Endothelial cell of umbilical vein (primary cell): Measurements from ENCODE around the gene GLB1L. TPM values are rescaled to one million over a fixed set of nuclear protein-coding genes. Genes with fewer than 3 reads are reported as not detected.
"Not testable (repeated sequence)": the region's sequence is repeated elsewhere in the genome, so short reads cannot be mapped to it uniquely, and the experiment has no call there.

Experiments used
- BruUV-seq: library from RNA; stranded (reverse); fragments of 400-500 nt; replicated peaks from 2 replicates; lab custom pipeline; 2021; lab: Mats Ljungman, UMichigan
- CTCF ChIA-PET: fragments of 300-600, 350-600 bp; sonication (Branson Sonifier 250); formaldehyde crosslinking; loops from one replicate; lab custom pipeline; 2021; ENCODE audit warnings: antibody characterized with exemption, inconsistent platforms; lab: Charles Lee
- POLR2A ChIA-PET: fragments of 300-600, 350-600 bp; sonication (Branson Sonifier 250); formaldehyde crosslinking; loops from one replicate; lab custom pipeline; 2021; ENCODE audit warnings: antibody characterized with exemption, inconsistent platforms; lab: Charles Lee
- DNase-seq: peaks from one replicate; pipeline ENCODE4 v3.0.0-alpha.2; 2011; ENCODE audit warnings: low read depth, low spot score
- FAIRE-seq: peaks from 2 replicates; lab custom pipeline; 2011; peaks lifted over from hg19 to GRCh38; lab: Jason Lieb, UNC
- H2AFZ ChIP-seq: 2 replicates; pipeline ENCODE4 v1.6.0; 2012; ENCODE audit warnings: low read depth, low read length, control low read depth, inconsistent platforms
- H3K27ac ChIP-seq: 2 replicates; pipeline ENCODE4 v1.5.1; 2011; ENCODE audit warnings: low read depth, mild to moderate bottlenecking, control low read depth, low read length, moderate library complexity; ENCODE audit not compliant: insufficient read depth
- H3K27me3 ChIP-seq, 2 experiments: 2 replicates each; pipeline versions ENCODE4 v1.6.0 to v1.6.1; 2011; ENCODE audit warnings: low read length in 2 of 2, mixed read lengths in 1 of 2; ENCODE audit not compliant: control insufficient read depth in 2 of 2, insufficient read depth in 2 of 2
- H3K36me3 ChIP-seq, 2 experiments: 2 replicates in 1 of 2; 3 replicates in 1 of 2; pipeline ENCODE4 v1.5.1; 2011; ENCODE audit warnings: low read length in 2 of 2, mild to moderate bottlenecking in 1 of 2, moderate library complexity in 1 of 2; ENCODE audit not compliant: control insufficient read depth in 2 of 2, insufficient read depth in 2 of 2; ENCODE audit errors: extremely low read depth in 1 of 2
- H3K4me1 ChIP-seq: 3 replicates; pipeline ENCODE4 v1.5.1; 2011; ENCODE audit warnings: mild to moderate bottlenecking, low read length; ENCODE audit not compliant: control insufficient read depth, insufficient read depth; ENCODE audit errors: extremely low read depth
- H3K4me2 ChIP-seq: 2 replicates; pipeline ENCODE4 v1.6.1; 2011; ENCODE audit warnings: low read length, control low read depth, mixed read lengths; ENCODE audit not compliant: insufficient read depth
- H3K4me3 ChIP-seq, 3 experiments: fragments of 200-600 bp in 1 of 3; sonication (generic), shearing (Covaris generic) in 1 of 3; replicated peaks in 1 of 3; 2 replicates each; pipeline ENCODE4 v1.5.1; 2011 to 2016; ENCODE audit warnings: control low read depth in 3 of 3, low read length in 3 of 3, mild to moderate bottlenecking in 2 of 3, inconsistent platforms in 1 of 3, low read depth in 1 of 3, moderate library complexity in 1 of 3; ENCODE audit not compliant: insufficient read depth in 1 of 3
- H3K79me2 ChIP-seq: 2 replicates; pipeline ENCODE4 v1.6.0; 2012; ENCODE audit warnings: low read length, inconsistent platforms; ENCODE audit not compliant: control insufficient read depth, insufficient read depth
- H3K9ac ChIP-seq: replicated peaks from 2 replicates; pipeline ENCODE3; 2011; ENCODE audit warnings: low read length, control low read depth; ENCODE audit not compliant: insufficient read depth; ENCODE audit errors: extremely low read depth
- H3K9me1 ChIP-seq: replicated peaks from 3 replicates; pipeline ENCODE4 v1.6.0; 2011; ENCODE audit warnings: mild to moderate bottlenecking, low read length; ENCODE audit not compliant: control insufficient read depth, insufficient read depth; ENCODE audit errors: extremely low read depth
- H3K9me3 ChIP-seq: replicated peaks from 2 replicates; pipeline ENCODE4 v1.5.1; 2012; ENCODE audit warnings: low read length, inconsistent platforms; ENCODE audit not compliant: control insufficient read depth, insufficient read depth
- H4K20me1 ChIP-seq: replicated peaks from 2 replicates; pipeline ENCODE3; 2011; ENCODE audit warnings: mild to moderate bottlenecking, low read length; ENCODE audit not compliant: control insufficient read depth, insufficient read depth; ENCODE audit errors: extremely low read depth
- EZH2 ChIP-seq: IDR thresholded peaks from 2 replicates; pipeline ENCODE4 v1.6.1; 2012; ENCODE audit warnings: borderline replicate concordance, low read depth, mild to moderate bottlenecking, moderate library complexity, low read length, inconsistent platforms; ENCODE audit not compliant: severe bottlenecking
- FOS ChIP-seq: IDR thresholded peaks from 2 replicates; pipeline ENCODE4 v1.6.1; 2011; ENCODE audit warnings: mild to moderate bottlenecking, low read length, moderate library complexity, borderline replicate concordance; ENCODE audit not compliant: insufficient read depth
- GATA2 ChIP-seq: IDR thresholded peaks from 2 replicates; pipeline ENCODE4 v1.7.0; 2011; ENCODE audit warnings: low read depth, mild to moderate bottlenecking, moderate library complexity, mixed read lengths, low read length; ENCODE audit not compliant: insufficient read length, insufficient read depth
- JUN ChIP-seq: IDR thresholded peaks from 2 replicates; pipeline ENCODE4 v1.6.1; 2011; ENCODE audit warnings: borderline replicate concordance, low read depth; ENCODE audit not compliant: insufficient read length, insufficient read depth
- MYC ChIP-seq: IDR thresholded peaks from one replicate; pipeline ENCODE4 v1.6.1; 2011; ENCODE audit warnings: mild to moderate bottlenecking, low read depth, low read length
- POLR2A ChIP-seq: IDR thresholded peaks from 2 replicates; pipeline ENCODE4 v1.6.1; 2012; ENCODE audit warnings: low read depth, mild to moderate bottlenecking, control low read depth, low read length
- POLR2AphosphoS5 ChIP-seq: IDR thresholded peaks from 2 replicates; pipeline ENCODE4 v1.6.1; 2012; ENCODE audit warnings: low read depth, mild to moderate bottlenecking, control low read depth, low read length, moderate library complexity; ENCODE audit not compliant: insufficient read depth
- dilution Hi-C: fragments of 300-500 bp; cut with MboI; formaldehyde crosslinking; loops from one replicate; pipeline ENCODE4 v1.15.0; 2019; ENCODE audit warnings: low sequenced_read_pairs; ENCODE audit not compliant: extremely low pct_ligation_motif_present
- intact Hi-C: fragments of 100-400 bp; cut with micrococcal nuclease; formaldehyde crosslinking; loops from one replicate; pipeline ENCODE4 v1.10.0; 2022
- polyA plus RNA-seq, 4 experiments: library from polyadenylated mRNA; depleted of rRNA in 3 of 4; stranded (reverse) in 3 of 4; unstranded in 1 of 4; fragments of >200 nt; gene quantifications; 2 replicates each; pipeline versions ENCODE4 v1.2.1 to v1.2.3, GENCODE V29; 2011 to 2012; ENCODE audit warnings: missing spikeins in 1 of 4
- total RNA-seq: library from RNA; stranded (reverse); gene quantifications from 2 replicates; pipeline ENCODE4 v1.2.3, GENCODE V29; 2021
- TF ChIP-seq, protein P1 (sequence below), 2 donors: IDR thresholded peaks; 1 replicate in 1 of 2; 2 replicates in 1 of 2; pipeline ENCODE4 v1.5.1; 2011; ENCODE audit warnings: low read length in 2 of 2, mild to moderate bottlenecking in 2 of 2, moderate library complexity in 2 of 2, control low read depth in 1 of 2, inconsistent platforms in 1 of 2, low read depth in 1 of 2; ENCODE audit not compliant: insufficient read depth in 1 of 2; ENCODE audit errors: extremely low read depth in 1 of 2
- TF ChIP-seq, protein P2 (sequence below): IDR thresholded peaks from 2 replicates; pipeline ENCODE4 v1.6.1; 2011; ENCODE audit not compliant: insufficient read depth, insufficient read length

Gene GLB1L
- total and polyA plus RNA-seq, 2 donors (not counting 3 experiments of a cell fraction or from before 2014, with no cell fraction given): 9.2 to 11.9 TPM

DNA sequence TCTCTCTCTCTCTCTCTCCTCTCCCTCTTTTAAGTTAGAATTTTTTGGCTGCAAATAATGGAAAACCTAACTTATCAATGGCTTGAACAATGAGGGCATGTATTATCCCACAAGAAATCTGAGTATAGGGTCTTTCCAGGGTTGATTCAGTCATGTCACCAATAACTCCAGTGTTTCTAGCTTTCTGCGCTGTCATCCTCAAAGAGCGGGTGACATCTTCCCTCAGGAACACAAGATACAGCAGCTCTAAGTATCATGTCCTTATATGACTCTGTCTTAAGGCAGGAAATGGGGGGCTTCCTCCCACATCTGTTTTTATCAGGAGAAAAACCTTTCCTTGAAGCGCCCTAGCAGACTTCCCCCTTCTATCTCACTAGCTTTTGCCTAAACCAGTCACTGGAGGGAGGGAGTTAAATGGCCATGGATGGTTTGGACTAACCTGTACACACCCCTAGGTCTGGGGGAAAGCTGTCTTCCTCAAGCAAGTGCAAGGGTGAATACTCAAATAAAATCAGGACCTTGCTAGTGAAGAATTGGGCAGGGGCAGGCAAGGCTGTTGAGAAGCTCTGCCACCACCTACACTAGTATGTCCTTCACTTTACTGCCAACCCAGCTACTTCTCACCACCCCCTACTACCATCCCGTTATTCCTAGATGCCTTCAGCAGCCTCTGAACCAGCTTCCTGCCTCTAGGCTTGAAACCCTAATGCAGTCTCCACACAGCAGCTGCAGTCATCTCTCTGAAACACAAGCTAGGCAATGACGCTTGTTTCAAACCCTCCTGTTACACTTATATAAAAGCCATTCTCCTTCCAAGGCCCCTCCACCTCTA lies 16.0 kb upstream of the GLB1L start:
- BruUV-seq: no TSS peak
- Histone ChIP-seq H2AFZ (no peak overlapping the region), H3K4me3 (no peak overlapping the region), H4K20me1 (no peaks in the 10 kb centered on the region), H3K9me1 (no peaks in the 10 kb centered on the region), H3K4me1 (no peaks in the 10 kb centered on the region), H3K79me2 (no peaks in the 10 kb centered on the region), H3K9me3 (no peaks in the 10 kb centered on the region), H3K4me2 (no peak overlapping the region), H3K27me3 (peaks cover 18 to 19% of the 10 kb centered on the region in 2 experiments), H3K27ac (no peak overlapping the region), H3K9ac (no peak overlapping the region), H3K36me3 (no peaks in the 10 kb centered on the region)
- POLR2A ChIA-PET: no interaction called here
- TF ChIP-seq, protein P1, sequence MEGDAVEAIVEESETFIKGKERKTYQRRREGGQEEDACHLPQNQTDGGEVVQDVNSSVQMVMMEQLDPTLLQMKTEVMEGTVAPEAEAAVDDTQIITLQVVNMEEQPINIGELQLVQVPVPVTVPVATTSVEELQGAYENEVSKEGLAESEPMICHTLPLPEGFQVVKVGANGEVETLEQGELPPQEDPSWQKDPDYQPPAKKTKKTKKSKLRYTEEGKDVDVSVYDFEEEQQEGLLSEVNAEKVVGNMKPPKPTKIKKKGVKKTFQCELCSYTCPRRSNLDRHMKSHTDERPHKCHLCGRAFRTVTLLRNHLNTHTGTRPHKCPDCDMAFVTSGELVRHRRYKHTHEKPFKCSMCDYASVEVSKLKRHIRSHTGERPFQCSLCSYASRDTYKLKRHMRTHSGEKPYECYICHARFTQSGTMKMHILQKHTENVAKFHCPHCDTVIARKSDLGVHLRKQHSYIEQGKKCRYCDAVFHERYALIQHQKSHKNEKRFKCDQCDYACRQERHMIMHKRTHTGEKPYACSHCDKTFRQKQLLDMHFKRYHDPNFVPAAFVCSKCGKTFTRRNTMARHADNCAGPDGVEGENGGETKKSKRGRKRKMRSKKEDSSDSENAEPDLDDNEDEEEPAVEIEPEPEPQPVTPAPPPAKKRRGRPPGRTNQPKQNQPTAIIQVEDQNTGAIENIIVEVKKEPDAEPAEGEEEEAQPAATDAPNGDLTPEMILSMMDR (IDR thresholded peaks at IDR 0.05; ENCODE audit: extremely low read depth in 1 of 2, insufficient read depth in 1 of 2, low read depth in 1 of 2, low read length in 2 of 2): no peak
- TF ChIP-seq MYC: no peak
- TF ChIP-seq, protein P2, sequence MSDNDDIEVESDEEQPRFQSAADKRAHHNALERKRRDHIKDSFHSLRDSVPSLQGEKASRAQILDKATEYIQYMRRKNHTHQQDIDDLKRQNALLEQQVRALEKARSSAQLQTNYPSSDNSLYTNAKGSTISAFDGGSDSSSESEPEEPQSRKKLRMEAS: no peak
- no peak for TF ChIP-seq FOS
- no peak for TF ChIP-seq POLR2A
- no peak for TF ChIP-seq JUN
- TF ChIP-seq POLR2AphosphoS5: no peak
- no peak for TF ChIP-seq GATA2
- TF ChIP-seq EZH2: no peak
- dilution Hi-C loops (no loop called here), intact Hi-C loops (no loop called here)
- no peak for FAIRE-seq
- DNase-seq: no peak
- CTCF ChIA-PET: interaction anchor here (0.5 to 2.3 kb wide), 5 partner anchors 12 to 157 kb away, joined by 3 to 12 read pairs (median 4); no protein-coding TSS in a partner anchor

DNA sequence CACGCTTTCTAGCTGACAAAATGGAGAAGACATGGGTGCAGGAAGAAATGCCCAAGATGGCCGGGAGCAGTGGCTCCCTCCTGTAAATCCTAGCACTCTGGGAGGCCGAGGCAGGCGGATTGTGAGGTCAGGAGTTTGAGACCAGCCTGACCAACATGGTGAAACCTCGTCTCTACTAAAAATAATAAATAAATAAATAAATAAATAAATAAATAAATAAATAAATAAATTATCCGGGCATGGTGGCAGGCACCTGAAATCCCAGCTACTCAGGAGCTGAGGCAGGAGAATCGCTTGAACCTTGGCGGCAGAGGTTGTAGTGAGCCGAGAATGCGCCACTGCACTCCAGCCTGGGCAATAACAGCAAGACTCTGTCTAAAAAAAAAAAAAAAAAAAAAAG lies 13.7 kb upstream of the GLB1L start:
- FAIRE-seq, H3K79me2 ChIP-seq, H3K4me2 ChIP-seq, H3K9ac ChIP-seq, H4K20me1 ChIP-seq, DNase-seq, BruUV-seq, H3K27ac ChIP-seq, intact Hi-C loops, H3K9me1 ChIP-seq, POLR2A ChIA-PET, H3K9me3 ChIP-seq, H2AFZ ChIP-seq, H3K4me3 ChIP-seq, dilution Hi-C loops, H3K4me1 ChIP-seq, H3K36me3 ChIP-seq: not testable (repeated sequence)
- CTCF ChIA-PET: interaction anchor here (0.8 to 1.0 kb wide), 2 partner anchors 12 to 36 kb away, joined by 3 to 7 read pairs; no protein-coding TSS in a partner anchor
- peaks cover 29% of the 10 kb centered on the region in 2 experiments for H3K27me3 ChIP-seq
